G401 (cell line): ENCODE data around the gene GPX4. TPM values are rescaled to one million over a fixed set of nuclear protein-coding genes. Genes with fewer than 3 reads are reported as not detected.
"Not testable (repeated sequence)": the region's sequence is repeated elsewhere in the genome, so short reads cannot be mapped to it uniquely, and the experiment has no call there.

Source experiments
- DNase-seq: peaks from one replicate; pipeline ENCODE4 v3.0.0-alpha.2; 2015; ENCODE audit warnings: low spot score
- in situ Hi-C: cut with HindIII; loops from 2 replicates; pipeline ENCODE4 v1.10.0; 2016; ENCODE audit warnings: low sequenced_read_pairs, mixed read lengths
- total RNA-seq: library from RNA; depleted of rRNA; stranded (reverse); fragments of >200 nt; shearing (Covaris generic); gene quantifications from 2 replicates; pipeline ENCODE4 v1.2.3, GENCODE V29; 2014

The GPX4 gene
- total RNA-seq, 1 experiment from 2014 or later = 593 TPM

DNA sequence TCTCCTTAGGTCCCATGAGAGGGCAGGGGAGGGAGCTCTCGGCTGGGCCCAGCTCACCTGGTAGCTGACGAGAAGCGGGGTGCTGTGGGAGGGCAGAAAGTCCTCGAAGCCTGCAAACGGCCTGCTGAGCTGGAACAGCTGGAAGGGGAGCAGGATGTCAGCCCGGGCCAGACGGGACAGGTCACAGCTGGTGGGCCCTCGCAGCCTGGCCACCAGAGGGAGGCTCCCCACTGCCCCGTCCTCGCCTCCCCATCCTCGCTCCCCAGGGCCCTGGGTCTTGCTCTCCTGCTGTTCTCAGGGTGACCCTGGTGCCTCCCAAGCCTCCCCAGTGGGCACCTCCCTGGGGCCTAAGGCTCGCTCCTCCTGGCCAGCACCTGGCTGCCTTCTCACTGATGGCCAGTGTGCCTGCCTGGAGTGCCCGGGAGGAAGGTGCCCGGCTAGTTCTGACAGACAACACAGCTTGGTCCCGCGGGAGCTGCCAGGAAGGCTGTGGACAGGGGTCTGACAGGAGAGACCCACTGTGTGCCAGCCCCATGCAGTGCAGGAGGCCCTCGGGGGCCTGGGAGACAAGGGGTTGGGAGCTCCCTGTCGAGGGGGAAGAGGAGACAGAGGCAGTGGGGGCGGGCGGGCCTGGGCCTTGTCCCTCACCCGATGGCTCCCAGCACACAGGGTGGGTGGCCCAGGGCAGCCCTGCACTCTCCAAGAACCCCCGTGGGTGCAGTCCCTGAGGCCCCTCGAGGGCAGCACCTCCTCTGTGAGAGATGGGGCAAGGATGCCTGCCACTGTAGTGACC lies 20.3 kb downstream of the GPX4 start:
- no peak for DNase-seq
- in situ Hi-C loops = no loop called here

DNA sequence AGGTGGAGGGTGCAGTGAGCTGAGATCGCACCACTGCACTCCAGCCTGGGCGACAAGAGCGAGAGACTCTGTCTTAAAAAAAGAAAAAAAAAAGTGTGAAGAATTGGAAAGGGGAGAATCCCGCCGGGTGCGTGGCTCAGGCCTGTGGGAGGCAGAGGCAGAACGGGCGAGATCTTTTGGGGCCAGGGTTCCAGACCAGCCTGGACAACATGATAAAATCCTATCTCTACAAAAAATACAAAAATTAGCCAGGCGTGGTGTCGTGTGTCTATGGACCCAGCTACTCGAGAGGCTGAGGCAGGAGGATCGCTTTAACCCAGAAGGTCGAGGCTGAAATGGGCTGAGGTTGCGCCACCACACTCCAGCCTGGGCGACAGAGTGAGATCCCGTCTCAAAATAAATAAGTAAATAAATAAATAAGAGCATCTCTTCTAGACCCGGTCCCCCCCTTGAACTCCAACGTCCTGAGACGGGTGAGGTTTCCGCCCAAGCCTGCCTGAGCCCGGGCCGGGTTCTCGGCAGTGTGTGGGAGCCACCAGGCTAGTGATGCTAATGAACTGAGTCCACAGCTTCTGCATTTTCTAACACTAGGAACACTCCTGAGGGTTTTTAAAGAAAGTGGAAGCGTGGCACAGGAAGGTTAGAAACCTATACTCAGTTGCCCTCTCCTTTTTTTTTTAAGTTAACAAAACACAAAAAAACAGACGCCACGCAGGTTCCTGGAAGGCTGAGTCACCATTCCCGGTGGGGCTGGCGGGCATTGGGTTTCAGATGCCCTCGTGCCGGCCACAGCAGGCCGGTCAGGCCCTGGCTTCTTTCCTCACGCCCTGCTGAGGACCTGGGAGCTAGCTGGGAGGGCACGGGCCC lies 22.0 kb downstream of the GPX4 start:
- in situ Hi-C loops = no loop called here
- DNase-seq = no peak

- no peak for DNase-seq
- in situ Hi-C loops = no loop called here
Measured at GRCh38 chr19:1126984-1127760, 23.4 kb downstream of the GPX4 start.

DNA sequence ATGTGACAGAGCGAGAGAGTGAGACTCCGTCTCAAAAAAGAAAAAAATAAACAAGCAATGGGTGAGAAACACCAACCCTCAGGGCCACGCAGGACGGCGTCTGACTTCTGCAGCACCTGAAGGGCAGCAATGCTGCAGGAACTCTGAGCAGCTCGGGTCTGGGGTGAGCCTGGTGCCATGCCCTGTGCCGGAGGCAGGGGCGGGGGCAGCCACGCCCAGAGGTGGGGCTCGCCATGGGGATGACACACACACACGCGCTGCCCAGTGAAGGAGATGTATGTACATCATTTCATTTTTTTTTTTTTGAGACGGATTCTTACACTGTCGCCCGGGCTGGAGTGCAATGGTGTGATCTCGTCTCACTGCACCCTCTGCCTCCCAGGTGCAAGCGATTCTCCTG lies 24.3 kb downstream of the GPX4 start:
- no peak for DNase-seq
- in situ Hi-C loops = no loop called here

DNA sequence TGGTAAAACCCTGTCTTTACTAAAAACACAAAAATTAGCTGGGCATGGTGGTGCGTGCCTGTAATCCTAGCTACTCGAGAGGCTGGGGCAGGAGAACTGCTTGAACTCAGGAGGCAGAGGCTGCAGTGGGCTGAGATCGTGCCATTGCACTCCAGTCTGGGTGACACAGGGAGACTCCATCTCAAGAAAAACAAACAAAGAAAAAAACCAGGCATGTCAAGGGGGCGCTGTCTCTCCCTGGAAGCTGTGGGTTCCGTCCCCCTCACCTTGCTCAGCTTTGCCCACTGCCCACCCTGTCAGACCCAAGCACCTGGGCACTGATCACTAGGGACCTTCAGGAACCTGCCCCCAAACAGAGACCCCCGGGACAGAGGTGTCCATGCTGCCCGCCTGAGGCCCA lies 25.3 kb downstream of the GPX4 start:
- DNase-seq, in situ Hi-C loops: not testable (repeated sequence)

DNA sequence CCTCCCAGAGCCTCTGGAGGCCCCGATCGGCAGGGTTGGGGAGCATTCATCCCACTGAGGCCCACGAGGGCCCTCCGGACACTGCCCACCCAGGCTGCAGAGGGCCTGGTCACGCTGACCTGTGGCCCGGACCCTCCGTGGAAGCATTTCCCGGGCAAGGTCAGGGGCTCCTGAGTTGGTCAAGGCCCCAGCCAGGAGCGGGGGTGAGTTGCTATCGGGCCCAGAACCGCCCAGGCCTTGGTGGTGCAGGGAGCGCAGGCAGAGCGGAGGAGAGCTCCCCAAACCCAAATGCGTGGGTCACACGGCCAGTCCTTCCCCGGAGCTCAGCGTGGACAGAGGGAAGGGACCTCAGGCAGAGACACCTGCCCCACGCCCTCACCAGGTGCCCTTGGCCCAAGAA lies 25.7 kb downstream of the GPX4 start:
- in situ Hi-C loops = no loop called here
- no peak for DNase-seq

- in situ Hi-C loops = no loop called here
- DNase-seq = no peak
Measured at GRCh38 chr19:1130771-1131717, 27.2 kb downstream of the GPX4 start.

DNA sequence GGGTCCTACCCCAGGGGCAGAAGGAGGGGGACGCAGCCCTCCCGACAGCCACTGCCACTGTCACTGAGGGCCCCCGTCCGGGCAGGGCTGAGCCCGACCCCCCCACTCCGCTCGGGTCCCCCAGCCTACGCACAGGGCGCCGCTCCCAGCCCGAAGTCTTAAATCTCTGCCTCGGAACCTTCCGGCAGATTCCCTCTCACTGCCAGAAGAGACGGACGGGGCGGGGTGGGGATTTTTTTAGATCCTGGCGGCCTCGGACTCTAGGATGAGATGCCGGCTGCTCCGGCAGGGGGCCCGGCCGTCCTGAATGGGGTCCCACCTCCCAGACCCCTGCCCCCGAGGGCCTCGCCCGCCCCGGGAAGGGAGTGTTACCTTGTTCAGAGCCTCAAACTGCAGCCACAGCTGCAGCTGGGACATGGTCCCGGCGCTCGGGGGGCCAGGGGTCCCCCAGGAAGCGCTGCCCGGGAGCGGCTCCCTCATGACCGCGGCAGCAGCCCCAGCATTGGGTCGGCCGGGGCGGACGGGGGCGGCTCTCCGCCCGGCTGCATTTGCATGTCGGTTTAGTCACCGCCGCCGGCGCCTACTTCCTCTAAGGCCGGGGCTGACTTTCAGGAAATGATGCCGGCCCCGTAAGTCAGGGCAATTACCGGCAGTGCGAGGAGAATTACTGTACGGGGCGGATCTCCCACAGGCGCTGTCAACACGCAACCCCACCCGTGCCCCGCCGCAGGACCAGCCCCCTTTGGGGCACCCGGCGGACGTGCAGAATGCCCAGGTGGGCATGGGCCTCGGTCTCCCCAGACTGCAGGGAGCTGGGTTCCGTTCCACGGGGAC lies 28.1 kb downstream of the GPX4 start:
- no peak for DNase-seq

DNA sequence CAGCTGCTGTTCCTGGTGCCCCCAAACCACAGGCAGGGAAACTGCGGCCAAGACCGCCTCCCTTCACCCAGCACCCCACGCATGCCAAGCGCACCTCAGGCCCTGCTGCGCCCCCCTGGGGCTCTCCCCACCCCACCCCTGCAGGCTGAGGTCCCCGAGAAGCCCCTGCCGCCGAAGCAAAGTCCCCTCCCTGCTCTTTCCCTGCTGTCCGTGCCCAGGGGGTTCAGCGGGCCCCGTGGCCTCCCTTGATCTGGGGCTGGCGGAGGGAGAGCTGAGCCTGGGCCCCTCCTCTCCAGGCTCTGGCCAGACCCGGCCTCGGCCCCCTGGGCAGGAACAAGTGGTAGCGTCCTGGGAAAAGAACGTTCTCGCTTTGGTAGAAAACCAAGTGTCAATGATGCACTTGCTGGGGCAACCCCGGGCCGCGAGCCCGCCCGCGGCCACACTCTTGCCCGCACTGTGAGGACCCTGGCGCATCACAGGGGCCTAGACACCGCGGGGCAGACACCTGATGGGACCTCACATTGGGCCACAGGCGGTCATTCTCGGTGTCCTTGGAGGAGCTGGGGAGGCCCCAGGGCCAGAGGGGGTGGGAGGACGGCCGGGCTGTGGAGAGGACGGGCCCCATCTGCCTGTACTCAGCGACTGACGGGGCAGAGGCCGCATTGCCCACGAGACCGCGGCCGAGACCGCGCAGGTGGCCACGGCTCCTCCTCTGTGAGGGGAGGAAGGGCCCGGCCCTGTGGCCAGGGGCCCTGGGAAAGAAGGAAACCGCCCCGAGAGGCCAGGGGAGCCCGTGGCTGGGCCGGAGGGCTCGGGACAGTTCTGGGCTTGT lies 29.0 kb downstream of the GPX4 start:
- in situ Hi-C loops = no loop called here
- DNase-seq = no peak

More for the DNA sequence above, 28.1 kb downstream of the GPX4 start:
- in situ Hi-C loops = no loop called here

- in situ Hi-C loops = no loop called here
- DNase-seq = no peak
Measured at GRCh38 chr19:1133471-1133929, 29.7 kb downstream of the GPX4 start.

DNA sequence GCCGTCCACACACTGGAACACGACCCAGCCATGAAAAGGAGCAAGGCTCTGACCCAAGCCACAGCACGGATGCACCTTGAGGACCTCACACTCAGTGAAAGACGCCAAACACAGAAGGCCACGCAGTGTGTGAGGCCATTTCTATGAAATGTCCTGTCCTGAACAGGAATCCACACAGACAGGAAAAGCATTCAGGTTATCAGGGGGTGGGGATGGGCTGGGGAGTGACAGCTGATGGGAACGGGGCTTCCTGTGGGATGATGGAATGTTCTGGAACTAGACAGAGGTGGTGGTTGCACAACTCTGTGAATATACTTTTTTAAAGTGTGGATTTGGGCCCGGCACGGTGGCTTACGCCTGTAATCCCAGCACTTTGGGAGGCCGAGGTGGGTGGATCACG lies 30.6 kb downstream of the GPX4 start:
- no peak for DNase-seq
- in situ Hi-C loops = no loop called here

DNA sequence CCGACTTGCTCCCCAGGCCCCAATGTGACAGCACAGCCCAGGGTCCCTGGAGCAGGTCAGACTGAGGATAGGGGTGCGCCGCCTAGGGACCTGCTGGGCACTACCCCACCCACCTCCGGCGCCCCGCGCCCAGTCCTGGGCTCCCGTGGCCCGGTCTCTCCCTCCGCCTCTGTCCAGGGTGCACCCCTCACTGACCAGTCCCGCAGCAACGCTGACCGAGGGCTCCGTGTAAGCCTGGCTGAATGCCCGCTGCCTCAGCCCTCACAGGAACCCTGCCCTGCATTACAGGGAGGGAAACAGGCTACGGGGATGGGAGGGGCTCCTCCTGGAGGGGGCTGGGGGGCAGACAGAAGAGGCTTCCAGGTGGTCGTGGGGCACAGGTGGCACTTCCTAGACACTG lies 31.7 kb downstream of the GPX4 start:
- in situ Hi-C loops = no loop called here
- no peak for DNase-seq

DNA sequence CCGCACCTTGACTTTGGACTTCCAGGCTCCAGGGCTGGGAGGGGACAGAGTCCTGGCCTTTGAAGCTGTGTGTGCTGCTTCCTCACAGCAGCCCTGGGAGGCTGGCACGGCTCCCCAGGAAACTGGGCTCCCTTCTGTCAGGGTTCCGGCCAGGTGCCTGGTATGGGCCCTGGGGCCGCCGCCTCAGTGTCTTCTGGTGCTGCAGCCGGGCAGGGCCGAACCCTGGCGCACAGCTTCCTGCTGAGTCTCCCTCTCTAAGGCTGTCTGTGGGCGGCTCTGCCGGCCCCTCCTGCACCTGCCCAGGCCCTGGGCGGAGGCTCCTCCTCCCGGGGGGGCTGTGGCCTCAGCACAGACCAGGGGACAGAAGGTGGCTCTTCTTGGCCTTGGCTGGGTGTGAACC lies 32.4 kb downstream of the GPX4 start:
- DNase-seq = peak; percentile 21
- in situ Hi-C loops = no loop called here

DNA sequence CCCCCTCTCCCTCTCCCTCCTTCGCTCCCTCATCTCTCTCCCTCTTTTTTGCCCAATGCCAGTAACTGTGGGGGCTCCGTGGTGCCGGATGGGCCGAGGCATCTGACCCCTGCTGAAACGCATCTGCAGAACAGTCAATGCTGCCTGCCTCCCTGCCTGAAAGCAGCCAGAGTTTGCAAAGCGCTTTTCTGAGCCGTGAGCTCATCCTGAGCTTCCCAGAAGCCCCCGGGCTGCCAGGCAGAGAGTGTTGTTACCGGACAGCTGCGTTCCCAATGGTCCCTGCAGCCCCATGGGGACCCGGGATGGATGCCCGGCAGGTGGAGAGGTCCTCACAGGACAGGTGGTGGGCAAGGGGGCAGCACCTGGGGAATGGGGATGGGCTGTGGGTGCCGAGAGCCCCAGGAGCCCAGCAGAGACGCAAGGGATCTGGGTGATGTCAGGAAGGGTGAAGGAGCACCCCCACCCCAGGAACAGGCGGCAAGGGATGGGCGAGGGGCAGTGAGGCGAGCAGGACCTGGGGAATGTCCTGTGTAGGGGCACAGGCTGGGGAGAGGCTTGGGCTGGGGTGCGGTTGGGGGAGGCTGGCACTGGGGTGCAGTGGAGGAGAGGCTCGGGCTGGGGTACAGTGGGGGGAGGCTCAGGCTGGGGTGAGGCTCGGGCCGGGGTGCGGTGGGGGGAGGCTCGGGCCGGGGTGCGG lies 33.0 kb downstream of the GPX4 start:
- in situ Hi-C loops = no loop called here
- DNase-seq = no peak

- DNase-seq = no peak
- in situ Hi-C loops = no loop called here
Measured at GRCh38 chr19:1138121-1138520, 34.3 kb downstream of the GPX4 start.

GRCh38 chr19:1139126-1139525 lies 35.3 kb downstream of the GPX4 start:
- DNase-seq = no peak
- in situ Hi-C loops = no loop called here
